ENCODE results near the gene ENTHD1. TPM values are rescaled to one million over a fixed set of nuclear protein-coding genes. Genes with fewer than 3 reads are reported as not detected.

The ENTHD1 gene
- total and polyA plus RNA-seq, 10 of the 15 experiments (the other 5 are each of a cell fraction or from before 2014, with no cell fraction given), result 0.09 to 0.52 (median 0.21) TPM; not detected in 1

GRCh38 chr22:39703928-39704639 is 189.5 kb downstream of the ENTHD1 start:
- Histone ChIP-seq H3K36me3 (ENCODE audit: control insufficient read depth in 2 of 2, insufficient read depth in 2 of 2, low read length in 1 of 2) (no peaks in the 10 kb centered on the region), H3K27ac (ENCODE audit: control insufficient read depth, insufficient read depth) (no peak overlapping the region), H2AFZ (ENCODE audit: control insufficient read depth, low read depth, low read length) (no peak overlapping the region), H3K79me2 (ENCODE audit: control insufficient read depth, insufficient read depth, low read length) (no peaks in the 10 kb centered on the region), H3K4me3 (no peak overlapping the region), H3K4me1 (ENCODE audit: control insufficient read depth, insufficient read depth, low read length) (no peaks in the 10 kb centered on the region), H3K9ac (ENCODE audit: control insufficient read depth, insufficient read depth, low read length) (no peak overlapping the region), H3K9me3 (replicated peaks; ENCODE audit: control insufficient read depth, insufficient read depth, low read length) (no peaks in the 10 kb centered on the region), H3K4me2 (ENCODE audit: control insufficient read depth, insufficient read depth) (no peak overlapping the region), H3K27me3 (replicated peaks in 1 of 2; ENCODE audit: control insufficient read depth in 2 of 2, insufficient read depth in 2 of 2, low read length in 1 of 2) (peaks cover 3 to 10% of the 10 kb centered on the region in 2 experiments), H4K20me1 (ENCODE audit: control insufficient read depth, insufficient read depth) (no peaks in the 10 kb centered on the region)
- ChIA-PET RAD21 (ENCODE audit: unreplicated experiment) (no interaction called here), POLR2A (no interaction called here), SMC1A (ENCODE audit: uncharacterized antibody, unreplicated experiment) (no interaction called here), CTCF (no interaction called here)
- BruUV-seq (replicated peaks), result no TSS peak
- ATAC-seq (no peak), DNase-seq (ENCODE audit: low read depth, low spot score) (no peak), FAIRE-seq (no peak)
- intact Hi-C loops (cut with micrococcal nuclease; ENCODE audit: unreplicated experiment), result no loop called here
- no peak for TF ChIP-seq ETV6 (conservative IDR thresholded peaks at IDR 0.05 in 1 of 2, IDR thresholded peaks at IDR 0.05 in 1 of 2; ENCODE audit: borderline replicate concordance in 1 of 2, low read depth in 1 of 2)
- TF ChIP-seq EGR1 (IDR thresholded peaks at IDR 0.05; ENCODE audit: borderline replicate concordance in 1 of 2, low read depth in 2 of 2, low read length in 2 of 2), result no peak
- TF ChIP-seq ZSCAN29 (IDR thresholded peaks at IDR 0.05), result no peak
- no peak for TF ChIP-seq TBL1XR1 (IDR thresholded peaks at IDR 0.05; ENCODE audit: low read depth, low read length)
- no peak for TF ChIP-seq RAD51 (IDR thresholded peaks at IDR 0.05)
- no peak for TF ChIP-seq CBFB (IDR thresholded peaks at IDR 0.05; ENCODE audit: low read depth)
- in situ Hi-C loops (cut with MboI), result no loop called here
- WGBS (ENCODE audit: insufficient coverage, insufficient replicate concordance, low lambda C conversion rate, missing lambda C conversion rate), result 40% methylated on average over 17 of the region's 17 CpGs

GRCh38 chr22:39703091-39703490 is 190.5 kb downstream of the ENTHD1 start:
- Histone ChIP-seq H3K27ac (ENCODE audit: control insufficient read depth, insufficient read depth) (no peak overlapping the region), H4K20me1 (ENCODE audit: control insufficient read depth, insufficient read depth) (no peaks in the 10 kb centered on the region), H2AFZ (ENCODE audit: control insufficient read depth, low read depth, low read length) (no peak overlapping the region), H3K4me2 (ENCODE audit: control insufficient read depth, insufficient read depth) (no peak overlapping the region), H3K36me3 (ENCODE audit: control insufficient read depth in 2 of 2, insufficient read depth in 2 of 2, low read length in 1 of 2) (no peaks in the 10 kb centered on the region), H3K9me3 (replicated peaks; ENCODE audit: control insufficient read depth, insufficient read depth, low read length) (no peaks in the 10 kb centered on the region), H3K79me2 (ENCODE audit: control insufficient read depth, insufficient read depth, low read length) (no peaks in the 10 kb centered on the region), H3K27me3 (replicated peaks in 1 of 2; ENCODE audit: control insufficient read depth in 2 of 2, insufficient read depth in 2 of 2, low read length in 1 of 2) (peaks cover 1 to 10% of the 10 kb centered on the region in 2 experiments), H3K9ac (ENCODE audit: control insufficient read depth, insufficient read depth, low read length) (no peak overlapping the region), H3K4me3 (no peak overlapping the region), H3K4me1 (ENCODE audit: control insufficient read depth, insufficient read depth, low read length) (no peaks in the 10 kb centered on the region)
- DNase-seq (ENCODE audit: low read depth, low spot score), result no peak
- ChIA-PET CTCF (interaction anchor here (0.5 to 2.7 kb wide), 2 partner anchors 43 to 322 kb away, joined by 3 to 7 read pairs; no protein-coding TSS in a partner anchor), SMC1A (ENCODE audit: uncharacterized antibody, unreplicated experiment) (no interaction called here), POLR2A (no interaction called here), RAD21 (ENCODE audit: unreplicated experiment) (interaction anchor here (0.9 kb wide), 1 partner anchor 196 kb away, joined by 3 read pairs; no protein-coding TSS in a partner anchor)
- intact Hi-C loops (cut with micrococcal nuclease; ENCODE audit: unreplicated experiment) (no loop called here), in situ Hi-C loops (cut with MboI) (no loop called here)
- WGBS (ENCODE audit: insufficient coverage, insufficient replicate concordance, low lambda C conversion rate, missing lambda C conversion rate), result 49% methylated on average over 8 of the region's 8 CpGs
- no peak for FAIRE-seq
- ATAC-seq, result no peak
- TF ChIP-seq TARDBP (IDR thresholded peaks at IDR 0.05; ENCODE audit: borderline replicate concordance), result no peak
- no peak for TF ChIP-seq IKZF2 (IDR thresholded peaks at IDR 0.05)
- TF ChIP-seq ZSCAN29 (IDR thresholded peaks at IDR 0.05), result no peak
- no peak for TF ChIP-seq USF2 (IDR thresholded peaks at IDR 0.05; ENCODE audit: borderline replicate concordance, low read depth, low read length)
- no peak for TF ChIP-seq NFYA (IDR thresholded peaks at IDR 0.05; ENCODE audit: borderline replicate concordance, low read depth, low read length)
- BruUV-seq (replicated peaks), result no TSS peak

All from GM12878 (cell line).